ENCODE data around the gene SHC4. TPM values are rescaled to one million over a fixed set of nuclear protein-coding genes. Genes with fewer than 3 reads are reported as not detected.

The SHC4 gene
- total RNA-seq, 1 experiment from 2014 or later: not detected

DNA sequence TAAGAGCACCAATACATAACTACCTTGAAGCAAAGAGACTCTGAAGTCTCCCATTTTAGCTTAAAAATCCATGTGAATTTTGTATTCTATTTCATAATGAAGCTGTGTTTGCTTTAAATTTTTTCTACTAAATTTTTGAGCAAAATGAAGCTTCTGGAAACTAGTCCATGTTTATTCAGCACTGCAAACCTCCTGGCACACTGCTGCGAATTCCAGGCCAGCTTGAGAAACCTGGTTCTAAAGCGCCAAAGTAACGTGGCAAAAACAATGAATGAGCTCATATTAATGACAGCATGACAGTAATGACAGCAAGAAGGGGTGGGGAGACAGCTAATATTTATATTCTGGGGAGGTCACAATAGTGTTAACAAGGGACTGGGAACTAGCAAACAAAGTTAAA, 178.5 kb downstream of the SHC4 start:
- Histone ChIP-seq H3K9me3 (no peaks in the 10 kb centered on the region), H3K27me3 (replicated peaks; ENCODE audit: control insufficient read depth, insufficient read depth, low read length) (no peaks in the 10 kb centered on the region), H3K4me1 (no peaks in the 10 kb centered on the region), H3K4me3 (ENCODE audit: low read depth, low read length) (no peak overlapping the region), H3K36me3 (ENCODE audit: control insufficient read depth, insufficient read depth, low read length) (no peaks in the 10 kb centered on the region)
- intact Hi-C loops (cut with micrococcal nuclease; ENCODE audit: unreplicated experiment): no loop called here
- H3K36me3 Mint-ChIP-seq (ENCODE audit: insufficient read depth, unreplicated experiment): peaks cover 11% of the 10 kb centered on the region
- H3K4me3 Mint-ChIP-seq (ENCODE audit: unreplicated experiment): no peak overlapping the region
- ChIA-PET CTCF (interaction anchor here (1.1 kb wide), 1 partner anchor 16 kb away, joined by 3 read pairs; no protein-coding TSS in a partner anchor), POLR2A (no interaction called here)
- BruUV-seq (replicated peaks): no TSS peak
- no peaks in the 10 kb centered on the region for H3K9me3 Mint-ChIP-seq (ENCODE audit: unreplicated experiment)
- no peak for DNase-seq
- no peaks in the 10 kb centered on the region for H3K27me3 Mint-ChIP-seq (ENCODE audit: insufficient read depth, unreplicated experiment)
- H3K27ac Mint-ChIP-seq (ENCODE audit: unreplicated experiment): no peak overlapping the region
- H3K4me1 Mint-ChIP-seq (ENCODE audit: low read depth, unreplicated experiment): no peaks in the 10 kb centered on the region
- TF ChIP-seq, protein P1, sequence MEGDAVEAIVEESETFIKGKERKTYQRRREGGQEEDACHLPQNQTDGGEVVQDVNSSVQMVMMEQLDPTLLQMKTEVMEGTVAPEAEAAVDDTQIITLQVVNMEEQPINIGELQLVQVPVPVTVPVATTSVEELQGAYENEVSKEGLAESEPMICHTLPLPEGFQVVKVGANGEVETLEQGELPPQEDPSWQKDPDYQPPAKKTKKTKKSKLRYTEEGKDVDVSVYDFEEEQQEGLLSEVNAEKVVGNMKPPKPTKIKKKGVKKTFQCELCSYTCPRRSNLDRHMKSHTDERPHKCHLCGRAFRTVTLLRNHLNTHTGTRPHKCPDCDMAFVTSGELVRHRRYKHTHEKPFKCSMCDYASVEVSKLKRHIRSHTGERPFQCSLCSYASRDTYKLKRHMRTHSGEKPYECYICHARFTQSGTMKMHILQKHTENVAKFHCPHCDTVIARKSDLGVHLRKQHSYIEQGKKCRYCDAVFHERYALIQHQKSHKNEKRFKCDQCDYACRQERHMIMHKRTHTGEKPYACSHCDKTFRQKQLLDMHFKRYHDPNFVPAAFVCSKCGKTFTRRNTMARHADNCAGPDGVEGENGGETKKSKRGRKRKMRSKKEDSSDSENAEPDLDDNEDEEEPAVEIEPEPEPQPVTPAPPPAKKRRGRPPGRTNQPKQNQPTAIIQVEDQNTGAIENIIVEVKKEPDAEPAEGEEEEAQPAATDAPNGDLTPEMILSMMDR (IDR thresholded peaks at IDR 0.05; ENCODE audit: insufficient read depth in 1 of 2, low read depth in 1 of 2, low read length in 1 of 2, severe bottlenecking in 1 of 2, unreplicated experiment in 1 of 2): no peak

GRCh38 chr15:48784756-48785155, 179.0 kb downstream of the SHC4 start:
- Histone ChIP-seq H3K27me3 (replicated peaks; ENCODE audit: control insufficient read depth, insufficient read depth, low read length) (no peaks in the 10 kb centered on the region), H3K4me1 (no peaks in the 10 kb centered on the region), H3K36me3 (ENCODE audit: control insufficient read depth, insufficient read depth, low read length) (no peaks in the 10 kb centered on the region), H3K9me3 (no peaks in the 10 kb centered on the region), H3K4me3 (ENCODE audit: low read depth, low read length) (no peak overlapping the region)
- POLR2A ChIA-PET: no interaction called here
- Mint-ChIP-seq H3K36me3 (ENCODE audit: insufficient read depth, unreplicated experiment) (peaks cover 11% of the 10 kb centered on the region), H3K27me3 (ENCODE audit: insufficient read depth, unreplicated experiment) (no peaks in the 10 kb centered on the region), H3K4me1 (ENCODE audit: low read depth, unreplicated experiment) (no peaks in the 10 kb centered on the region), H3K9me3 (ENCODE audit: unreplicated experiment) (no peaks in the 10 kb centered on the region), H3K27ac (ENCODE audit: unreplicated experiment) (no peak overlapping the region), H3K4me3 (ENCODE audit: unreplicated experiment) (no peak overlapping the region)
- no TSS peak for BruUV-seq (replicated peaks)
- intact Hi-C loops (cut with micrococcal nuclease; ENCODE audit: unreplicated experiment): no loop called here
- DNase-seq: no peak
- TF ChIP-seq, protein P1 (IDR thresholded peaks at IDR 0.05; ENCODE audit: insufficient read depth in 1 of 2, low read depth in 1 of 2, low read length in 1 of 2, severe bottlenecking in 1 of 2, unreplicated experiment in 1 of 2): no peak
- CTCF ChIA-PET: interaction anchor here (1.1 kb wide), 1 partner anchor 16 kb away, joined by 3 read pairs; no protein-coding TSS in a partner anchor

GRCh38 chr15:48782911-48783310, 180.8 kb downstream of the SHC4 start:
- H3K4me1 ChIP-seq: no peaks in the 10 kb centered on the region
- Mint-ChIP-seq H3K27ac (ENCODE audit: unreplicated experiment) (no peak overlapping the region), H3K27me3 (ENCODE audit: insufficient read depth, unreplicated experiment) (no peaks in the 10 kb centered on the region), H3K4me1 (ENCODE audit: low read depth, unreplicated experiment) (no peaks in the 10 kb centered on the region), H3K4me3 (ENCODE audit: unreplicated experiment) (no peak overlapping the region), H3K36me3 (ENCODE audit: insufficient read depth, unreplicated experiment) (peaks cover 4% of the 10 kb centered on the region), H3K9me3 (ENCODE audit: unreplicated experiment) (no peaks in the 10 kb centered on the region)
- BruUV-seq (replicated peaks): no TSS peak
- TF ChIP-seq, protein P1 (IDR thresholded peaks at IDR 0.05; ENCODE audit: insufficient read depth in 1 of 2, low read depth in 1 of 2, low read length in 1 of 2, severe bottlenecking in 1 of 2, unreplicated experiment in 1 of 2): no peak
- ChIA-PET CTCF (no interaction called here), POLR2A (no interaction called here)
- H3K4me3 ChIP-seq (ENCODE audit: low read depth, low read length): no peak overlapping the region
- intact Hi-C loops (cut with micrococcal nuclease; ENCODE audit: unreplicated experiment): no loop called here
- no peaks in the 10 kb centered on the region for H3K9me3 ChIP-seq
- DNase-seq: no peak
- H3K27me3 ChIP-seq (replicated peaks; ENCODE audit: control insufficient read depth, insufficient read depth, low read length): no peaks in the 10 kb centered on the region
- H3K36me3 ChIP-seq (ENCODE audit: control insufficient read depth, insufficient read depth, low read length): no peaks in the 10 kb centered on the region
